ENCODE measurements around the gene CCDC85B.
"Not testable (repeated sequence)": the region's sequence is repeated elsewhere in the genome, so short reads cannot be mapped to it uniquely, and the experiment has no call there.

Gene CCDC85B

GRCh38 chr11:65887723-65888162 is 2.7 kb upstream of the CCDC85B start:
- DNase-seq = no peak

- peak; percentile 93 to 96 (median 93) for DNase-seq
These were observed 2.2 kb upstream of the CCDC85B start, which contains the start of gene FIBP for GRCh38 chr11:65888163-65888814. Gene FIBP, minus strand, starts transcription at chr11:65888471. Its CDS starts 53 bp downstream, at chr11:65888418.

- no peak for DNase-seq
These were observed 1.0 kb downstream of the CCDC85B start for GRCh38 chr11:65891219-65892136.

GRCh38 chr11:65892137-65892540 is 1.7 kb downstream of the CCDC85B start:
- not testable (repeated sequence) for DNase-seq

GRCh38 chr11:65892661-65893317 is 2.3 kb downstream of the CCDC85B start:
- no peak for DNase-seq

- no peak for DNase-seq
These were observed 3.6 kb downstream of the CCDC85B start for GRCh38 chr11:65894034-65894591.

- DNase-seq = no peak
These were observed 5.1 kb downstream of the CCDC85B start for GRCh38 chr11:65895482-65895981.

GRCh38 chr11:65896034-65896999 is 5.8 kb downstream of the CCDC85B start:
- no peak for DNase-seq

GRCh38 chr11:65897020-65897471 is 6.6 kb downstream of the CCDC85B start:
- DNase-seq = no peak

GRCh38 chr11:65898656-65899355 is 8.3 kb downstream of the CCDC85B start:
- no peak for DNase-seq

- DNase-seq = peak in 2 of 4 experiments; percentile 54 to 63
These were observed 9.1 kb downstream of the CCDC85B start for GRCh38 chr11:65899356-65900124.

- peak; percentile 84 to 100 (median 86) for DNase-seq
These were observed 9.8 kb downstream of the CCDC85B start, which contains the start of gene FOSL1 for GRCh38 chr11:65900125-65900898. Gene FOSL1, minus strand, starts transcription at chr11:65900388. Its CDS starts 49 bp downstream, at chr11:65900339.

GRCh38 chr11:65900899-65901180 is 10.4 kb downstream of the CCDC85B start:
- no peak for DNase-seq

- DNase-seq = no peak
These were observed 12.6 kb downstream of the CCDC85B start for GRCh38 chr11:65903068-65903481.

- DNase-seq = no peak
These were observed 13.2 kb downstream of the CCDC85B start for GRCh38 chr11:65903715-65904114.

GRCh38 chr11:65906602-65907001 is 16.1 kb downstream of the CCDC85B start:
- DNase-seq = no peak

- no peak for DNase-seq
These were observed 17.4 kb downstream of the CCDC85B start for GRCh38 chr11:65907878-65908277.

GRCh38 chr11:65911682-65912568 is 21.5 kb downstream of the CCDC85B start:
- no peak for DNase-seq
